Heart left ventricle (tissue), 16 donors: ENCODE results near the gene FAM156A. TPM values are rescaled to one million over a fixed set of nuclear protein-coding genes. Genes with fewer than 3 reads are reported as not detected.
"Not testable (repeated sequence)": the region's sequence is repeated elsewhere in the genome, so short reads cannot be mapped to it uniquely, and the experiment has no call there.

Experiments used
- ATAC-seq, 4 donors: fragments of 200-7000 bp; cut with Tn5 transposase; one replicate each; pipeline ENCODE4 v1.9.1; 2020 to 2022; ENCODE audit warnings: moderate library complexity in 4 of 4, mild to moderate bottlenecking in 3 of 4, moderate number of reproducible peaks in 1 of 4
- DNase-seq, 5 donors: peaks; one replicate each; pipeline ENCODE4 v3.0.0-alpha.2; 2020
- H3K27ac ChIP-seq, 12 donors: fragments of 200-600 bp; sonication (generic) in 4 of 12; one replicate each; pipeline versions ENCODE4 v1.5.0 to v1.8.0; 2016 to 2022; ENCODE audit warnings: mild to moderate bottlenecking in 2 of 12
- H3K27me3 ChIP-seq, 9 donors: fragments of 200-600 bp; sonication (generic) in 2 of 9; one replicate each; pipeline versions ENCODE4 v1.5.1 to v1.8.0; 2016 to 2022; ENCODE audit warnings: mild to moderate bottlenecking in 3 of 9
- H3K36me3 ChIP-seq, 9 donors: fragments of 200-600 bp; sonication (generic) in 2 of 9; one replicate each; pipeline versions ENCODE4 v1.5.0 to v1.8.0; 2018 to 2022; ENCODE audit warnings: mild to moderate bottlenecking in 2 of 9
- H3K4me1 ChIP-seq, 12 donors: fragments of 200-600 bp; sonication (generic) in 4 of 12; one replicate each; pipeline versions ENCODE4 v1.5.0 to v1.8.0; 2016 to 2022; ENCODE audit warnings: mild to moderate bottlenecking in 3 of 12
- H3K4me3 ChIP-seq, 12 donors: fragments of 200-600 bp; sonication (generic) in 4 of 12; one replicate each; pipeline versions ENCODE4 v1.5.0 to v1.8.0; 2017 to 2022; ENCODE audit warnings: mild to moderate bottlenecking in 9 of 12, moderate library complexity in 4 of 12
- H3K9me3 ChIP-seq, 12 donors: fragments of 200-600 bp; sonication (generic) in 4 of 12; one replicate each; pipeline versions ENCODE4 v1.5.0 to v1.8.0; 2016 to 2022; ENCODE audit warnings: mild to moderate bottlenecking in 1 of 12
- POLR2A ChIP-seq, 2 donors: fragments of 450-650 bp; IDR thresholded peaks; one replicate each; pipeline ENCODE4 v1.6.1; 2017; ENCODE audit warnings: antibody characterized with exemption in 2 of 2, mild to moderate bottlenecking in 2 of 2, moderate library complexity in 2 of 2
- WGBS, 4 donors: extraction: QIAGEN DNeasy Blood & Tissue Kit in 2 of 4; methylation state at CpG; one replicate each; pipeline versions ENCODE4 v1.1.5 to v1.1.7; 2013 to 2018; 5-methylcytosine and 5-hydroxymethylcytosine counted together
- intact Hi-C, 10 donors: fragments of 100-400 bp; cut with DNase I; formaldehyde crosslinking; loops; one replicate each; pipeline versions ENCODE4 v1.11.1 to v1.14.2; 2022
- polyA plus RNA-seq, 2 donors: library from polyadenylated mRNA; stranded (reverse); fragments of 200-250 nt; gene quantifications; one replicate each; pipeline ENCODE4 v1.2.3, GENCODE V29; 2013
- total RNA-seq, 9 donors: library from RNA; depleted of rRNA in 2 of 9; stranded (reverse); fragments of >200 nt in 2 of 9; fragmentation: NEBNext Ultra II Directional in 3 of 9; extraction: Animal tissue kit (Norgen Biotek cat#: 25700) in 3 of 9; gene quantifications; one replicate each; pipeline versions ENCODE4 v1.1.0 to v1.2.4, GENCODE V29; 2016 to 2023
- TF ChIP-seq, protein P1 (sequence below), 12 donors: fragments of 200-600 bp; sonication (generic) in 4 of 12; IDR thresholded peaks; one replicate each; pipeline versions ENCODE4 v1.5.0 to v1.8.0; 2018 to 2022; ENCODE audit warnings: antibody characterized with exemption in 12 of 12, mild to moderate bottlenecking in 5 of 12
- donor health status: ischemic (EF 13 %, LVEDD 7.1; RV severe dilation, severe dysfunction).
- donor health status: healthy with polysubstance abuse.
- donor health status: DM: no; HTN: yes; CAD: no.
- donor health status: DM: no; HTN: no; CAD: no.
- donor health status: ischemic (EF 25% LVEDD 6.9; RV normal size, moderate dysfunction).
- donor health status: ischemic (EF 25% LVEDD 5.7; RV mildly dilated, moderate dysfunction).
- donor health status: healthy.
- donor health status: DM: yes; HTN: yes; CAD: no.
- donor health status: ischemic (EF 35%, LVEDD 5.7; RV mildly dilated, moderate dysfunction).
- donor health status: nonischemic (EF 11% LVEDD 7.7; RV severe dilation, severe dysfunction).
- donor health status: DM: yes; HTN: yes; CAD: no.
- donor health status: PGD.
- donor health status: ischemic (EF 29% LVEDD 5.4; RV normal size, mild dysfunction).
- donor health status: nonischemic (EF 23%, LVEDD 6.1; RV moderate dilation, normal function).

The FAM156A gene
- total and polyA plus RNA-seq, 11 donors, result 3.6 to 12.9 (median 7.0) TPM

DNA sequence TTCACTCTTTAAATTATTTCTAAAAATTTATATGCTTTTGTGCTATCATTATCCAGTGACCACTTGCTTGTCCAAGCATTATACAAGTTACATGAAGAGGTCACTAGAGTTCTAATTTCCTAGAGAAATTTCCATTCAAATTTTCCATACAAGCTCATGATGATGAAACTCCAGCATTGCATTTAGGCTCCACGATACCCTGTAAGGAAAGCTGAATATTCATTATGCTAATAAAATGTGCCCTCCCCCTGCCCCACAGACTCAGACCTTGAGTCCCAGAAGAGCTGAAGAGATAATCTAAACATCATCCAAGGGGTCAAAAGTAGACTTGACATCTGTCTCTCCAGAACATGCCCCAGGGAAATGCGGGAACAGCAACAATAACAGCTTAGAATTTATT is 19.6 kb upstream of the FAM156A start:
- DNase-seq, result no peak
- intact Hi-C loops, result no loop called here
- Histone ChIP-seq H3K4me3 (no peak overlapping the region), H3K27me3 (peaks cover 0 to 3% (median 0%) of the 10 kb centered on the region in 9 donors), H3K27ac (no peak overlapping the region), H3K36me3 (no peaks in the 10 kb centered on the region), H3K4me1 (peaks cover 0 to 14% (median under 1%) of the 10 kb centered on the region in 12 donors), H3K9me3 (no peaks in the 10 kb centered on the region)
- 71 to 83% (median 73%) methylated on average over 2 of the region's 2 CpGs for WGBS, 4 donors
- TF ChIP-seq, protein P1, sequence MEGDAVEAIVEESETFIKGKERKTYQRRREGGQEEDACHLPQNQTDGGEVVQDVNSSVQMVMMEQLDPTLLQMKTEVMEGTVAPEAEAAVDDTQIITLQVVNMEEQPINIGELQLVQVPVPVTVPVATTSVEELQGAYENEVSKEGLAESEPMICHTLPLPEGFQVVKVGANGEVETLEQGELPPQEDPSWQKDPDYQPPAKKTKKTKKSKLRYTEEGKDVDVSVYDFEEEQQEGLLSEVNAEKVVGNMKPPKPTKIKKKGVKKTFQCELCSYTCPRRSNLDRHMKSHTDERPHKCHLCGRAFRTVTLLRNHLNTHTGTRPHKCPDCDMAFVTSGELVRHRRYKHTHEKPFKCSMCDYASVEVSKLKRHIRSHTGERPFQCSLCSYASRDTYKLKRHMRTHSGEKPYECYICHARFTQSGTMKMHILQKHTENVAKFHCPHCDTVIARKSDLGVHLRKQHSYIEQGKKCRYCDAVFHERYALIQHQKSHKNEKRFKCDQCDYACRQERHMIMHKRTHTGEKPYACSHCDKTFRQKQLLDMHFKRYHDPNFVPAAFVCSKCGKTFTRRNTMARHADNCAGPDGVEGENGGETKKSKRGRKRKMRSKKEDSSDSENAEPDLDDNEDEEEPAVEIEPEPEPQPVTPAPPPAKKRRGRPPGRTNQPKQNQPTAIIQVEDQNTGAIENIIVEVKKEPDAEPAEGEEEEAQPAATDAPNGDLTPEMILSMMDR (IDR thresholded peaks at IDR 0.05), result no peak
- TF ChIP-seq POLR2A (IDR thresholded peaks at IDR 0.05), result no peak
- no peak for ATAC-seq

DNA sequence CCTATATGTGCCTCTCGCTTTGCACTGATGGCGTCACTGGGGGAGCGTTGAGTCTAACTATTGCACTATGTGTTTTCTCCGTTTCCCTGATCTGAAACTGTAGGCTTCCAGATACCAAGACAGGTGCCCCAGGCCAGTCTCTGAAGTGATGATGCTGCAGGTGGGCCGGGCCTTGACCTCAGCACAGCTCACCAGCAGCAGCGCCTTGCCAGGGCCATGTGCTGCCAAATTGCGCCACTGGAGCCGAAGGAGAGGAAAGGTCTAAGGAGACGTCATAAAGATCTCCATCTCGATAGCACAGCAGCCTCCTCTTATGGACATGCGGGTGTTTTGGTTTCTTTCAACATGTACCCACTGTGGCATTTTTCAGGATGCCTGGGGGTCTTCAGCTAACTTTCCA is 17.3 kb upstream of the FAM156A start:
- H3K36me3 ChIP-seq, DNase-seq, intact Hi-C loops, ATAC-seq, H3K4me3 ChIP-seq, H3K27ac ChIP-seq, H3K27me3 ChIP-seq, H3K9me3 ChIP-seq: not testable (repeated sequence)
- WGBS, 4 donors, result 86 to 95% (median 93%) methylated on average over 6 to 11 of the region's 11 CpGs
- H3K4me1 ChIP-seq, result peaks cover 0 to 13% (median 0%) of the 10 kb centered on the region in 12 donors

DNA sequence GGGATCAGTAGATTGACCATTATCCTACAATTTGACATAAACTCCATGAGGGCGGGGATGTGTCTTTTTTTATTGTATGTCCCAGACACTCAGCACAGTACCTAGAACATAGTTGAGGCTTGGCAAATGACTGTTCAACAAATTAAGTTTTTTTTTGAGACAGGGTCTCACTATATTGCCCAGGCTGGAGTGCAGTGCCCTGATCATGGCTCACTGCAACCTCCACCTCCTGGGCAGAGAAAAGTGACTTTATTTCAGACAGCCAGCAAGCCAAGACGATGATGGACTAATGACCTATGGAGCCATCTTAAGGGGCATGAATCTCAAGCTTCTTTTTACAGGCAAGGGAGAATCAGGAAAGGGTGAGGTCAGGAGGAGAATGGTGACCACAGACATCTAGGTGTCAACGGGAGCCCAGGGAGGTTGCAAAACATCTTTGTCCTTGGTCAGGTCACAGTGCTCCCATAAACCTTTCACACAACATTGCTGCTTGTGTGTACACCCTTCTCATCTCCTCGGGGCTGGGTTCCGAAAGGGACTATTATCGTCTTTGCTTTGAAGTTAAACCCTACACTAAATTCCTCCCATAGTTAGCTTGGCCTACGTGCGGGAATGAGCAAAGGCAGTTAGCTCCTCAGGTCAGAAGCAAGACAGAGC is 16.1 kb upstream of the FAM156A start:
- H3K4me1 ChIP-seq, DNase-seq, H3K27me3 ChIP-seq, H3K36me3 ChIP-seq, H3K4me3 ChIP-seq, H3K27ac ChIP-seq, intact Hi-C loops, H3K9me3 ChIP-seq: not testable (repeated sequence)
- ATAC-seq, result peak in 1 of 4 donors; percentile 35
- WGBS, 4 donors, result 62 to 73% (median 69%) methylated on average over 8 of the region's 8 CpGs

DNA sequence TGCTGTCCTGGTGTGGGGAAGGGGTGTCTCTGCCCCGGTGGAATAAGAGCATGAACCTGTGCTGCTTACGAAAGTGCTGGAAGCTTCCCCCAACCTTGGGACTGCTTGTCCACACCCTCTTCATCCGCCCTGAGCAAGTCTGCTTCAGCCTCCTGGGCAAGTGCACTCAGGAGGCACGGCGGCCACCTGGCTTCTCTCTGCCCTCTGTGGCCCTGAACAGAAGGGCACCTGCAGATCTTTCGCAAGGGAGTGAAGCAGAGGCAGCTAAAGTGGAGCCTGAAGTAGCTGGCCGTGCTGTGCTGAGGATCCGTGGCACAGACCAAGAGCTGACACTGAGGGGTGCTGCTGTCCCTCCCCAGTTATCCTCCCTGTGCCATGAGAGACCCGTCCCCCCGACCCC is 9.6 kb upstream of the FAM156A start:
- intact Hi-C loops, H3K4me1 ChIP-seq, DNase-seq, H3K27ac ChIP-seq, H3K4me3 ChIP-seq, H3K27me3 ChIP-seq, H3K9me3 ChIP-seq, H3K36me3 ChIP-seq: not testable (repeated sequence)
- peak in 1 of 4 donors; percentile 13 for ATAC-seq
- no CpG with 5 or more reads among the region's 10 CpGs for WGBS, 4 donors

DNA sequence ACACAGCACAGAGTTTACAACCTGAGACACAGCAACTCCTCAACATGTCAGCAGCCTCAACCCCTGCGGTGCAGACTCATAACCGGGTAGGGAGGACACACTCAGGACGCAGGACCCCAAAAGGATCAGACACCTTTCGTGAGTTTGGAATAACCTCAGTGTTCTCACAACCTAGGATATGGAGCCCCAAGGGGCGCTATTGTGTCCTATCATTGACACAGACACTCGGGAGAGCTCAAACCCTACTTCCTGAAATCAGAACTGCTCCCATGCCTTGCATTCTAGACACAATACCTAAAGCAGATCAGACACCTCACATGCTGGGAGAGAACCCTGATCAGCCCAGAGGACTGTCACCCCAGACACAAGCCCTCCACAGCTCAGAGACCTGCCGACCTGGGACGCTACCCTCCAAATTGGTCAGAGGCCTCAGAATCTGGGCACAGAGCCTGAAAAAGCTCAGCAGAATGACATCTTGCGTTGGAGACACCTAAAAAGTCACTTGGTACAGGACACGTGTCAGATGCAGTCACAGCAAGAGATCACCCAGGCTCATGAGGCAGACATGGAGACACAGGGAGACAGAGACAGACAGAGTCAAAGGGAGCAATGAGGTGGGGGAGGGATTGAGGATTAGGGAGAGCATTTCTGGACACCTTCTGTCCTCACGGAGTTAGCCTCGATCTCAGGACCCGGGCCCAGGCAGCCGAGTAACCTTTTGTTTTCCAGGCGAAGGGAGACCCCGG is 8.8 kb upstream of the FAM156A start:
- H3K9me3 ChIP-seq, H3K4me1 ChIP-seq, H3K4me3 ChIP-seq, H3K27ac ChIP-seq, intact Hi-C loops, DNase-seq, H3K27me3 ChIP-seq, H3K36me3 ChIP-seq: not testable (repeated sequence)
- no CpG with 5 or more reads among the region's 16 CpGs for WGBS, 4 donors
- ATAC-seq, result peak in 3 of 4 donors; percentile 58 to 75 (median 65)

DNA sequence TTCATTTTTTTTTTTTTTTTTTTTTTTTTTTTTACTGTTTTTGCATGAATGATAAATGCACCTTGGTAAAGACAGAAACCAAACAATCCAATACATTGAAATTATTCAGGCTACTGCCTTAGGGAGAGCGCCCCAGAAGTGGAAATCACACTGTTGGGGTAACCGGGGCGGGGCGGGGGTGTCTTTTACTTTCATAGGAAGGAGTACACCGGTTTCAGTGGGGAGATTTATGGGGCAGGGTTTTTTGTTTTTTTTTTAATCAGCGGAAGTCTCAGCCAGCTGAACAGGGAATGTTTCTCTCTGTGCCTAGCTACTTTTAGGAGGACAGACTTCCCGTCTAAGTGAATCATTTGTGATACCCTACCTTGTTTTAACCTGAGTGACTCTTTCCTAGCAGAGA is 643 bp upstream of the FAM156A start:
- H3K4me3 ChIP-seq, H3K9me3 ChIP-seq, H3K36me3 ChIP-seq, intact Hi-C loops, H3K27me3 ChIP-seq, ATAC-seq, H3K27ac ChIP-seq, H3K4me1 ChIP-seq, DNase-seq: not testable (repeated sequence)
- no CpG with 5 or more reads among the region's 7 CpGs for WGBS, 4 donors

DNA sequence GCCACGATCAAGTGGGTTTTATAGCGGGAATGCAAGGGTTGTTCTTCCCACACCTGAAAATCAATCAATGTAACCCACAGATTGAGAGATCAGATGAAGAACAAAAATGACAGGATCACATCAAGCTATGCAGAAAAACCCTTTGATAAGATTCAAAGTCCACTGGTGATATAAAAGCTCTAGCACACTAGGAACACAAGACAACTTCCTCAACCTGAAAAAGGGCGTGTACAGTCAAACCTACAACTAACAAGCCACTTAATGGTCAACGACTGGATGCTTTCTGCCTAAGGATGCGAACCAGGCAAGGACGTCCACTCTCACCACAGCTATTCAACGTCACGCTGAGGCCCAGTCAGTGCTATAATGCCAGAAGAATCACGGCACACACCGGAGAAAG is 8.4 kb downstream of the FAM156A start:
- ATAC-seq, H3K4me1 ChIP-seq, intact Hi-C loops, H3K27ac ChIP-seq, DNase-seq, H3K4me3 ChIP-seq, H3K27me3 ChIP-seq, H3K36me3 ChIP-seq, H3K9me3 ChIP-seq: not testable (repeated sequence)
- WGBS, 4 donors, result no CpG with 5 or more reads among the region's 10 CpGs

DNA sequence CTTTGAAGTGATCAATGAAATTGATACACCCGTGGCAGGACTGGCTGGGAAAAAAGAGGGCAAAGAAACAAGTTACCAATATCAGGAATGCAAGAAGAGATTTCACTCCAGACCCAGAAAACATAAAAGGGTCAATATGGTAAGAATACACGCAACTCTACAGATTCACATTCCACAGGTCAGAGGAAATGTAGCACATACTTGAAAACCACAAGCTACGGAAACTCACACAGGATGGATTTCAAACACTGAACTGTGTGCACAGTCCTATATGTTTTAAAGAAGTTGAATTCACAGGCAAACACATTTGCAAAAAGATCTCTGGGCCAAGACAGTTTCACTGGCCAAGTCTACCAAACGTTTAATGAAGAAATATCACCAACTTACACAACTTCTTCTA is 9.0 kb downstream of the FAM156A start:
- DNase-seq, H3K36me3 ChIP-seq, H3K27ac ChIP-seq, ATAC-seq, H3K4me3 ChIP-seq, H3K4me1 ChIP-seq, H3K9me3 ChIP-seq, intact Hi-C loops, H3K27me3 ChIP-seq: not testable (repeated sequence)
- WGBS, 4 donors, result no CpG with 5 or more reads among the region's 4 CpGs

DNA sequence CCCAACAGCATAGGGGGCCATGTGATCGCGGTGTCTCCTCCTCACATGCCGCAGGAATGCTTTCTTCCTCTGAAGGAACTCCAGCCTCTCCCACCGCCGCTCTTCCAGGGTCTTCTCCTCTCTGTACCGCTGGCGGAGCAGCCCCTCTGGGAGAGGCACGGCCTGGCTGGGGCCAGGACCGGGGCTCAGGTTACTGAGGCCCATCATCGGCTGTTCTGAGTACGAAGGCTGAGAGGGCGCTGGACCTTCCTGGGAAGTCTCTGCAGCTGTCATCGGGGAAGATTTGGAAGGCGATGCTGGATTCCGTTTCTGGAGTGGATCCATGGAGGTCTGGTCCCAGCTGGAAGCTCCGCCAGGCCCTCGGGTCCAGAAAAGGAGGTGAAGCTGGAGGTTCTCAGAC is 10.1 kb downstream of the FAM156A start:
- intact Hi-C loops, H3K27ac ChIP-seq, H3K9me3 ChIP-seq, H3K4me3 ChIP-seq, H3K4me1 ChIP-seq, DNase-seq, H3K27me3 ChIP-seq, H3K36me3 ChIP-seq: not testable (repeated sequence)
- WGBS, 4 donors, result no CpG with 5 or more reads among the region's 17 CpGs
- peak in 1 of 4 donors; percentile 16 for ATAC-seq

DNA sequence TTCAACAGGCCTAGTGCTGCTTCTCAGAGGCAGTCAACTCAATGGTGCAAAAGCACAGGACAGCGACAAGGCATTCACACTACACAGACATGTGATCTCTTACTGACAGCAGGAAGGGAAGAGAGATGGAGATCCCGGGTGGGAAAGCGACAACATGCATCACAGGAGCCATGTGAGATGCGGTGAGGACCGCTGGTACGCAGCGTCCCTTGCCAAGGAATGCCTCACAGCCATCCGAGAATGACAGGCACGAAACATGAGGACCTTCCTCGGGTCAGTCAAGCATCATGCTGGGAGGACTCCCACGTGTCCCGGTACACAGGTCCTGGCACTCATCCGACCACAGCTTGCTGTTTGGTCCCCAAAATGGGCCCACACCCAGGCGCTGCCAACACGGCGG is 10.8 kb downstream of the FAM156A start:
- no CpG with 5 or more reads among the region's 16 CpGs for WGBS, 4 donors
- DNase-seq, H3K27ac ChIP-seq, H3K9me3 ChIP-seq, intact Hi-C loops, H3K36me3 ChIP-seq, H3K4me1 ChIP-seq, ATAC-seq, H3K4me3 ChIP-seq, H3K27me3 ChIP-seq: not testable (repeated sequence)
